GM21737 (cell line): ENCODE measurements around the gene CENPV.

Experiments used
- ATAC-seq: cut with Tn5 transposase; IDR thresholded peaks from one replicate; pipeline ENCODE4 v1.9.1; 2021; ENCODE audit warnings: mild to moderate bottlenecking, moderate library complexity; ENCODE audit not compliant: unreplicated experiment

CENPV gene

DNA sequence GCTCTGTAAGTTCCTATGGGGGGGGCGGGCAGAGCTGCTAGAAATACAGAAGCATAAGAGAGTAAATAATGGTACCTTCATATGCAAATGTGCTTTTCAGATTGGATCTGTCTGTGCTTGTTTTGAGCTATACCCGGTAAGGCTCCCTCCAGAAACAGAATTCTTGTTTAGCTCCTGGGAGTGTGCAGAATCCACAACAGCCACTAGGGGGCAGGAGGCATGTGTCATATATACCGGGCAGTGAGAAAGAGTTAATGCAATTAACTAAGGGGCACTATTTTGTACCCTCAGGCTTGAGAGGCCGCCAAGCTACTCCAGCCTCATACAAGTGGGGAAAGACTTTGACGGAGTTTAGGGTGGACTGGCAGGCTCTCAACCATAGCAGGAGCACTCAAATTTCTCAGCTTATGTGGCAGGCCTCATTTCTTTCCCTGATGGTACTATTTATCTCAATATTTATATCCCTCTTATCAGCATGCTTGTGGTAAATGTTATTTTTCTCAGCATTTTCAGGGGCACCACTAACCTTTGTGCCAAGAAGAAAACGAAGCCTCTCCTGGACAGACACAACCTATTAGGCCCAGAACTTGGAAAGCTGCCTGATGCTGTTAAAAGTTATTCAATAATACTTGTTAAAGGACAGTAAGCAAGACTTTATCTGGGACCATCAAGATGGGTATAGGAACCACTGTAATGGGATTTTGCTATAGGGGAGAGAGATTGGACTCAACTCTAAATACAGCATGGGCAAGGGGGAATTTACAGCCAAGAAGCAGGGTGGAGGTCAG lies 10.7 kb upstream of the CENPV start:
- peak; percentile 80 for ATAC-seq

DNA sequence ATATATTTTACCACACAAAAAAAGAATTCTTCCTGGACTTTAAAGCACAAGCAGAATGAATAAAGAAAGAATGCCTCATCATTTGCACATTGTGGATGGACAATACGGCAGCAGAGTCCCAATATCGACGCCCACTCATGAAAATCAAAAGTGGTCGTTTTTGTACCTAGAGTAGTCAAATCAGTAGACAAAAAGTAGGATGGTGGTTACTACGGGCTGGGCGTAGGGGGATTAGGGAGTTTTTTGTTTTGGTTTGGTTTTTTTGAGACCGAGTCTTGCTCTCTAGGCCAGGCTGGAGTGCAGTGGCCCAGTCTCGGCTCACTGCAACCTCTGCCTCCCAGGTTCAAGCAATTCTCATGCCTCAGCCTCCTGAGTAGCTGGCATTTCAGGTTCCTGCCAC lies 8.6 kb upstream of the CENPV start:
- no peak for ATAC-seq

DNA sequence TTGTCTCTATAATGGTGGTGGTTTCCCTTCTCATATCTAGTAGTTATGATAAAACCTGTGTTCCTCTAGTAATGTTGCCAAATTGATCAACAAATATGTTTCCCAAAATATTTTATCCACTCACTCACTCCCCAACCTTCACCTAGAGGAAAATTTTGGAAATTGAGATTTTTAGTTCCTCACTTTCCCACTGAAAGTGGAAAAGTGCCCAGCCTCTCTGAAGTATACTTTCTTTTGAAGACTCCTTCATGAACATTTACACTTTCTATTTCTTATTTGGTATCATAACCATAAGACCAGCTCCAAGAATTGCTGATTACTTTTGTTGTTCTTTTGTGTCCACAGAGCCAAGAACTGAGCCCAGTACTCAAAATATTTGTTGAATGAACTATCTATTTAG lies 5.1 kb upstream of the CENPV start:
- no peak for ATAC-seq

DNA sequence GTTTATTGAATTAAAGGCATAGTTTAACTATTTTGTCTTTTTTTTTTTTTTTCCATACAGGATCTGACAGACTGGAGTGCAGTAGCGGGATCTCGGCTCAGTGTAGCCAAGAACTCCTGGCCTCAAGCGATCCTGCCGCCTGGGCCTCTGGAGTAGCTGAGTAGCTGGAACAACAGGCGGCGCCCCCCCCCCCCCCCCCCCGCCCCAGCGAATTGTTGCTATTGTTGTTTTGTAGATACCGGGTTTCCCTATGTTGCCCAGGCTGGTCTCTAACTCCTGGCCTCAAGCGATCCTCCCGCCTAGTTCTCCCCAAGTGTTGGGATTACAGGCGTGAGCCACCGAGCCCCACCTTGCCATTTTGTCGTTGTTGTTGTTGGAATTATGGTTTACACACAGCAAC lies 1.3 kb upstream of the CENPV start:
- no peak for ATAC-seq

DNA sequence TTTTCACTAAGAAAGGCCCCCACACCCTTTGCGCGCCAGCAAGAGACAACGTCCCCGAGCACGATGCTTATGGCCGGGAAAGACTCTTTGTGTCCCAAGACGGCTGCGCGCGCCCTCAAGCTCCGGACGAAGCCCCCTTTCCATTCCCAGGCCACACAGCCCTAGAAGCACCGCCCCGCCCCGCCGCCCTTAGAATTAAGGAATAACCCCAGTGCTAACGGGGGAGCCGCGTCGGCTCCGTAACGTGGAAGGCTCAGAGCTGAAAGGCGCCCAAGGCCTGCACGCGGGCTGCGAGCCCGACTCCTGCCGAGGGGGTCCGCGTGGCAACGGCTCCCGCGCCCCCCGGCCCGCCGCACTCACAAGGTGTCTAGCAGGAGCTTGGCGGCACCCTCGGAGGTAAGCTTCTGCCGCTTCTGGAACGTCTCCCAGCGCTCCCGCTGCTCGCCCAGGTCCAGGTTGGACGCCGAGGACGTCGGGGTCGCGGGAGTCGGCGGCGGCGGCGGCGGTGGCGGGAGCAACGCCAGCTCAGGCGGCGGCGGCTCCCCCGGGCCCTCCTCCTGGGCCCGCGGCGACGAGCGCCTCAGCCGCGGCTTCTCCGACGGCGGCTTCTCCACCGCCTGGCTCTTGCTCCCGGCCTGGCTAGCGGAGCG lies 477 bp downstream of the CENPV start:
- ATAC-seq = peak; percentile 30

DNA sequence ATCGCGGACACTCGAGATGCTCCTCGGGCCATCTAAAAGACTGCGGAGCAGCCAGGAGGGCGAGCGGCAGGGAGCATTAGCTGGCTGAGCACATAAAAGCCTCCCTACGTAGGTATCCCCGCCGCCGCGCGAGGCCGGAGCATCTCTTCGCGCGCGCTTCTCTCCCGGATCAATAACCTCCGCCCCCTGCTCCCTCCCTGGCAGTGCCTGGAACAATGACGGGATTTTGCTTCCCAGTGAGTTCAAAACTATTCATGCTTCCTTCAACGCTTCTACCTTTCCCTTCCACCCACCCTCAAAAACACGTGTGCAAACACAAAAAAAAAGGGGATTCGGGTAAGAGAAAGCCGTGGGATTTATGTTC lies 984 bp downstream of the CENPV start:
- no peak for ATAC-seq

DNA sequence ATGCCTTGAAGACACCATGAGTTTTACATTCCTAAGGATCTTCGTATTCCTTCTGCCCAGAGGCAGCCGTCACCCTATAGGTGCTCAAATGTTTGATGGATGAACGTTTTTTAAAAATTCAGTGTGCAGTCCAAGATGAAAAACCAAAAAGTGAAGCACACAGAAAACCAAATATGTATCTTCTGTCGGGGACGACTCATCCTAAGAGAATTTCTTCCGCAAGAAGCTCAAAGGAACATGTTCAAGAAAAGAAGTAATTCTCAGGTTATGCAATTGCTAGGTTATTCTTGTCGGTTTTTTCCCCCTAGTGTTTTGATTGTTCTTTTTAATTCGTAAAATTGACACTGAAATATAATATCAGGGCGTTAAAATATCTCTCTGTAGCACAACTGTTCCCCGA lies 1.4 kb downstream of the CENPV start:
- no peak for ATAC-seq

DNA sequence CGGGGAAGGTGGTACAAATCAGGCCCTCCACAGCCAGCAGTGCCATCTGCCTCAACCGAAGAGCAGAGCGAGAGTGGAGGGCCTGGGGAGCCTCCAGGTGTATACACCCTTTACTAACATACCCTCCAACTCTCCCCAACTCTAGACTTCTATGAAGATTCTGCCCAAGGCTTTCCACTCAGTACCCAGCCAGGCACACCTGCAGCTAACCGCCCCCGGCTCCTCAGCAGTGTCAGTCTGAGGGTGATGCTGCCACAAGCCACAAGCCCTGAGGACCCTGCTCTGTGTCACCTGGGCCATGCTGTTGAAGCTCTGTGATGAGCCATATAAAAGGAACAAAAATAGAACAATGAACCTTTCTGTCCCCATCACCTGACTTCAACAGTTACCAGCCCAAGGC lies 3.8 kb downstream of the CENPV start:
- no peak for ATAC-seq

DNA sequence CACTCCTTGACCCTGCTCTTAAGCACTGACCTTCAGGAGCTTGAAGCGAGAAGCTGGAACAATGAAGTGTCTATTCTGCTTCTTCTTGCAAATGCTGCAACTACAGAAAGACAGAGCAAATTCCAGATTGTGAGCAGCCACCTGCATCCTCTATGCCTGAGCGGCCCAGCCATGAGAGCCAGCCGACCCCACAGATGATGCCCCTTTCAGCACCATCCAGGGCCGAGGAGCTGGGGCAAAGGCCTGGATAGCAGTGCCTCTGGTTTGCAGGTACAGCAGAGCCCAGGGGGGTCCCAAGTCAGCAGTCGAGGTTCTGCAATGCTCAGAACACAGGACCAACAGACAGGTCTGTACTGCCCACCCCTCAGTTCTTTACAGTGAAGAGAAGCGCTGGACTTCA lies 4.7 kb downstream of the CENPV start:
- ATAC-seq = no peak

DNA sequence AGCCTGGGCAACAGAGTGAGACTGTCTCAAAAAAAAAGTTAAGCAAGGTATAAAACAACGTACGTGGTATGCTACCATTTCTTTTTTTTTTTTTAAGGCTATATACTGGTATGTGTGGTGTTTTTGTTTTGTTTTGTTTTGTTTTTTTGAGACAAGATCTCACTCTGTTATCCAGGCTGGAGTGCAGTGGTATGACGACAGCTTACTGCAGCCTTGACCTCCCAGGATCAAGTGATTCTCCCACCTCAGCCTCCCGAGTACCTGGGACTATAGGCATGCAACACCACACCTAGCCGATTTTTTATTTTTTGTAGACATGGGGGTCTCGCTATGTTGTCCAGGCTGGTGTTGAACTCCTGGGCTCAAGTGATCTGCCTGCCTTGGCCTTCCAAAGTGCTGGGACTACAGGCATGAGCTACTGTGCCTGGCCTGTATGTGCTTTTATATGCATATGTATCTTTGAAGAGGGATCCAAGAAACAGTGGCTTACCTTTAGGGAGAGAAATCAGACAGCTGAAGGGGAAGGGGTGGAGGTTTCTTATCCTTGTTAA lies 6.5 kb downstream of the CENPV start:
- ATAC-seq = no peak

DNA sequence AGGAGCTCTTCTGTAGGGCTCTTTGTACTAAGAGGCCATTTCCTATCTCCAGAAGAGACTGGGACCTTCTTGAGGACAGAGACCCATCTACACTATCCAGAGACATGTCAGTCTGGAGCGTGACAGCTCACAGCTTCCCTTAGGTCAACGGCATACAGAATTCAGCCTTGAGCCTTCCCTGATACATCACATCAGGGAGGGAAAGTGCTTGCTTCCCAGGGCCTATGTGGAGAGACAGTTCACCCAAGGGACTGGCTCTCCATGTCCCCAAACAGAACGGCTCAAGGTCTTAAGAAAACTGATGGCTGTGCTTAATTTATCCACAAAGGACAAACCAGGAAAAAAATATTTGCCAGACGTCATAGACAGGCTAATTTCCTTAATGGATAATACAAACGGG lies 7.7 kb downstream of the CENPV start:
- ATAC-seq = no peak

DNA sequence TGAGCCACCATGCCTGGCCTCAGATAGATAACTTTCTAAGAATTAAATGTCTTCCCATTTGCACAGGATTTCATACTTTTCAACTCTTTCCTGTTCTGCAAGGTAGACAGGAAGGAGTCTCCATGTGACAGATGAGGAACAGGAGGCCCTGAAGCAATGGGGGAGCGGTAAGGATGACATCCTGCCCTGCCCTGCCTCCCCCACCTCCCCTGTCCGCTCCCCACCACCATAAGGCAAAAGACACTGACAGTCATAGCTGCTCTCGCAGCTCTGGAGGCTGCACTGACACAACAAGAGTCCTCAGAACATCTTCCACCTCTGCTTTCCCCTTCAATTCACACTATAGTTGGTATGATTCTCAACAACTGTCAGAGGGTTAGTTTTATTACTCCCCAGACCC lies 9.7 kb downstream of the CENPV start:
- no peak for ATAC-seq

DNA sequence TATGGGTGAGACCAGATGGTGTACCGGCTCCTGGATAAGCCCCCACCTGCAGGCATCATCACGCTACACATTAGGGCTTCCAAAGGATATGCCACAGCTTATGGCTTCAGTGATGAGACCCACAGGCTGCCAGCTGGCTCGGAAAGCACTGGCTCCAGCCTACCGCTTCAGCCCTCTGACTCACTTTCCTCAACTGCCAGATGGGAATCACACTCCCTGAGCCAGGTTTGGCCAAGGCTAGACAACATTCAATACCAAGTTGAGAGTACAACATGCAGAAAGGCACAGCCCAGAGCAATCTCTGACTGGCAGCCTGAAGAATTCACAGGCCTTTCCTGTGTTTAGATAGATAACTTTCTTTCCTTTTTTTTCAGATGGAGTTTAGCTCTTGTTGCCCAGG lies 10.3 kb downstream of the CENPV start:
- ATAC-seq = no peak

DNA sequence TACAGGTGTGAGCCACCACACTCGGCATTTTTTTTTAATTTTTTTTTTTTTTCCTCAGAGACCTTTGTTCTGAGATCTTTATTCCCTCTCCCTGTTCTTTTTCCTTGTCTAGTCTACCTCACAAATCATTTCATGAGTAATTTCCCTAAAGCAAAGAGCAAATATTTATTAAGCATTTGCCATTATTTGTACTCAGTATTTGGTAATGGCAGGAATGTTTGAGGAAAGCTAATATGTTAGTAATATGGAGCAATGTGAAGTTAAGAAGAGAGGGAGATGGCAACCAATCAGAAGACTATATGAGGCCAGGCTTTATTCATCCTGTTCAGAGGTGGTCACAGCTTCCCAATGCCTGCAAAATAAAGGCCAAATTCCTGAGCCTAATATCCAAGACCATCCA lies 13.3 kb downstream of the CENPV start:
- ATAC-seq = no peak

DNA sequence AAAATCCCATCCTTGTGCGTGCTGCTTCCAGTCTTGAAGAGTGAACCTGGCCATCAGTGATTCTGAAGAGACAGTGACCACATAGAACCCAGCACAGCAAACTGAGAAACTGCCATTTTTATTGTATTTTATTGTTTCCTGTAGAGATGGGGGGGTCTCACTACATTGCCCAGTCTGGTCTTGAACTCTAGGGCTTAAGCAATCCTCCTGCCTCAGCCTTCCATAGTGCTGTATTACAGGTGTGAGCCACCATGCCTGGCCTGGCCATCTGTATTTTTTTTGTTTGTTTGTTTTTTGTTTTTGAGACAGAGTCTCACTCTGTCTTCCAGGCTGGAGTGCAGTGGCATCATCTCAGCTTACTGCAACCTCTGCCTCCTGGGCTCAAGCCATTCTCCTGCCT lies 13.9 kb downstream of the CENPV start:
- ATAC-seq = no peak

DNA sequence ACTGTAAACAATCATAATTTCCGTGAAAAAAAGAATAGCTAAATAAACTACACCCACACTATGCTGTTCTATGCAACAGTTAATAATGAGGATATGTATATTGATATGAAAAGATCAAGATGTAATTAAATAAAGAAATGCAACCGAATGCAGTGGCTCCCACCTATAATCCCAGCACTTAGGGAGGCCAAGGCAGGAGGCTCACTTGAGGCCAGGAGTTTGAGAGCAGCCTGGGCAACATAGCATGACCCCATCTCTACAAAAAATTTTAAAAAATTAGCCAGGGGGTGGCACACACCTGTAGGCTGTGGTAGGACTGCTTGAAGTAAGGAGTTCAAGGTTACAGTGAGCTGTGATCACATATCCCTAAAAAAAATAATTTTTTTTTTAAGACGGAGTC lies 14.9 kb downstream of the CENPV start:
- ATAC-seq = no peak

DNA sequence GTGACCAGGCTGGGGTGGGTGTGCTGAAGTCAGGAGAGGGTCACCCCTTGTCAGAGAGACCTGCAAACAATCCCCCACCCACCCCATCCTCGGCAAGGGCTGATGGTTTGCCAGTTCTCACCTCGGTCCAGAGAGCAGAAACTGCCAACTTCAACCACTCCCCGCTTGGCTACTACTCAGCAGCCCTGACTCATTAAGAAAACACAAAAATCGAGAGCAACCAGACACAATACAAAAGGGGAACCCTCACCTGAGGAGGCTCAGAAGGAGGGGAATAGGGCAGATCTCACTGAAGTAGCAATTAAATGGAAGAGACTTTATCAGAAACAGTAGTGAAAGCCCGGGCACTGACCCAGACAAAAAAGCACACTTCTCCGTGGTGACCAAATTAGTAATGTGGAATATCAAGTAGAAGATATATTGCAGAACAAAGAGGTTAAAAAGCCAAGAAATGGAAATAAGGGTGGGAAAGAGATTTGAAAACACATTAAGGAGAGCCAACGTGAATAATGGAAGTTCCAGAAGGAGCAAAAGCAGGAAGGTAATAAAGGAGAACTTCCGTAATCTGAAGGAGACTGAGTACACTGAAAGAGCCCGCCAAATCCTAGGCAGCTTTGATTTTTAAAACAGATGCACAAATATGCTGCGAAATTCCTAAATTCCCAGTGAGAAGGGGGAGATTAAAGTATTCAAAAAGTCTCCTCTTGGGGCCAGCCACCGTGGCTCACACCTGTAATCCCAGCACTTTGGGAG lies 23.6 kb downstream of the CENPV start:
- no peak for ATAC-seq

DNA sequence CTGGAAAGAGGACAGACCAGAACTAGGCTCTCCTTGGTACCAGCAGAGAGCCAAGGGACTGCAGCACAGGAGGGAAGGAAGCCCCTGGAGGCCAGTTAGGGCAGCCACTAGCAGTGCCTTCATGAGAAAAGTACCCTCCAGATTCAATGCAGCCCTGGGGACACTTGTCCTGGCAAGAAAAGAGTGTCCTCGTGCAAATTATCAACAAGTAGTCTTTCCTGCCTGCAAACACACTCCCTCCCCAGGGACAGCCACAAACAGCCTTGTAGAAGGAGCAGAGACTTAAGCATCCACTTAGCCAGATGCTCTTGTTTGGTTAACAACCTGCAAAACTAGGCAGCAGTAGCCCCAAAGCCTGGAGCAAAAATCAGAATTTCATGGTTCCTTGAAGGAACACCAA lies 24.3 kb downstream of the CENPV start:
- no peak for ATAC-seq

DNA sequence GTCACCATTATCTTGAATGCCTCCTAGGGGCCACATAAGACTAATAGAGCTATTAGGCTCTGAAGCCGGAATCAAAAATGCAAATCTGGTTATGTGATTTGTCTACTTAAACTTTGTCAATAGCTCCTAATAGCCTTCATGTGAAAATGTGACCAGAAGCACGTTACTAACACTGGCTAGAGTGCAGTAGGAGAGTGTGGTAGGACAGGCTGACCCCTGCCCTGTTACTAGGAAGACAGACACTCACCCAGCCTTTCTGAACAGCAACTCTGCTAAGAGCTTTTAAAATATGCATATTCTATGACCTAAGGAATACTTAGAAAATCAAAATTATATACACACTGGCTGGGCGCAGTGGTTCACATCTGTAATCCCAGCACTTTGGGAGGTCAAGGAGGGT lies 26.3 kb downstream of the CENPV start:
- ATAC-seq = no peak

DNA sequence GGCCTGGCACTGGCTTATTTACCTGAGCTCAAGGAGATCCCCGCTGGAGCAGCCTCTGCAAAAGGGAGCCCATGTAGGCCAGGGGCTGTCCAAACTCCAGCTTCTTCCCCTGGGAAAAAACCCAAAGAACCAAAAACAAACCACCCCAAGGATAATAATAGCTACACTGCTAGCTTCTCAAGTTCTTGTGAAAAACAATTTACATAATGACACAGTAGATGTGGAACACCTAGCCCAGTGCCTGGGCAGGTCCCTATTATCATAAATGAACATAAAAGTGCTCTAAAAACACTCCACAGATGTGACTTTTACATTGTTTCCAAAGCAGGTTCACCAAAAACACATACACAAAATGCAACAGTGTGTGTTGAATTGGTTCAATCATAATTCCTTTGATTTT lies 27.3 kb downstream of the CENPV start:
- no peak for ATAC-seq

DNA sequence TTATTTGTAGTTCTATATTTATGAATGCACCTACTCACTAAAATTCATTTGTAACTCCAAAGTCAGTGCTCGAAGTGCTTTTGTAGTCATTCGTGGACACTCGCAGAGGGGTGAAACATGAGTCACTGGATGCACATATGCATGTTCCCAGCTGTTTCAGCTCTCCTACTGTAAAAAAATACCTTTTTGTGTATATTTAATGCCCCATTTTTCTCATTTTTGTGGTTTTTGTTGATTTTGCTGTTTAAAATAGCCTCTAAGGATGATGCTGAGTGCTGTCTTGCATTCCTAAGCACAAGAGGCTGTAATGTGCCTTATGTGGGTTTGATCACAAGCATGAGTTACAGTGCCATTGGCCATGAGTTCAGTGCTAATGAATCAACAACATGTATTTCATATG lies 30.6 kb downstream of the CENPV start:
- ATAC-seq = no peak

DNA sequence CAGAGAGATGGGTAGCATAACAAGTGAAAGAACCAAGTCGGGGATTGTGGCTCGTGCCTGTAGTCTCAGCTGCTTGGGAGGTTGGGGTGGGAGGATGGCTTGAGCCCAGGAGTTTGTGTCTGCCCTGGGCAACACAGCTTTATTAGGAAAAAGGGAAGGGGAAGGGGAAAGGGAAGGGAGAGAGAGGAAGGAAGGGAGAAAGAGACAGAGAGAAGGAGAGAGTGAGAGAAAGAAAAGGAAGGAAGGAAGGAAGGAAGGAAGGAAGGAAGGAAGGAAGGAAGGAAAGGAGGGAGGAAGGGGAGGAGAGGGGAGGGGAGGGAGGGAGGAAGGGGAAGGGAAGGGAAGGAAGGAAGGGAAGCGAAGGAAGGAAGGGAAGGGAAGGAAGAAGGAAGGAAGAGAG lies 33.3 kb downstream of the CENPV start:
- no peak for ATAC-seq
